ENCODE data around the gene NRXN2. TPM values are rescaled to one million over a fixed set of nuclear protein-coding genes. Genes with fewer than 3 reads are reported as not detected.

NRXN2 gene
- total and polyA plus RNA-seq, 2 of the 13 experiments (the other 11 are each of a cell fraction or from before 2014, with no cell fraction given) = not detected

DNA sequence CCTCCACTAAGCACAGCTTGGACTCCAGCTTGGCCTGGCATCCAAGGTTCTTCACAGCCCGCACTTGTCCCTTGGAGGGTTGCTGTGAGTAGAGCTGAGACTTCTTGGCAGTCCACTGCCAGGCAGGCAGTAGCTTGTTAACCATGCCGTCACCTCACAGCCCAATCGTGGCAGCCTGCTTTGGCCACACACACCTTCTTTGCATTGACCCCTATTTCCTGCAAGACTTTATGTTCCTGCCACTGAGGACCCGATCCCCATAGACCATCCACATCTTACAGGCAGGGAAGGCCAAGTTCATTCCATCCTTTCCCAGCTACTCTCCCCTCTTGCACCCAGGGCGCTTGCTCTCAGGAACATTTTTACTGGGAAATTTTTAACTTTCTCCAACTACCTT is 39.3 kb upstream of the NRXN2 start (continued):
- TF ChIP-seq ZNF567 (CRISPR knock-in tag; IDR thresholded peaks at IDR 0.05; ENCODE audit: borderline replicate concordance) = no peak
- no peak for TF ChIP-seq NFYC (CRISPR knock-in tag; IDR thresholded peaks at IDR 0.05)
- no peak for TF ChIP-seq STAG1 (CRISPR knock-in tag; IDR thresholded peaks at IDR 0.05)
- TF ChIP-seq ESRRA (CRISPR knock-in tag; IDR thresholded peaks at IDR 0.05; ENCODE audit: low read depth) = no peak
- no peak for TF ChIP-seq ZIK1 (CRISPR knock-in tag; IDR thresholded peaks at IDR 0.05; ENCODE audit: borderline replicate concordance, low read depth)
- no peak for TF ChIP-seq NCOR1 (IDR thresholded peaks at IDR 0.05; ENCODE audit: borderline replicate concordance, low read length)
- no peak for TF ChIP-seq CBX1 (IDR thresholded peaks at IDR 0.05; ENCODE audit: low read depth)
- no peak for TF ChIP-seq ZNF407 (CRISPR knock-in tag; IDR thresholded peaks at IDR 0.05; ENCODE audit: not compliant biosample characterization)
- no peak for TF ChIP-seq MEIS2 (CRISPR knock-in tag; IDR thresholded peaks at IDR 0.05)
- TF ChIP-seq ZNF530 (CRISPR knock-in tag; IDR thresholded peaks at IDR 0.05; ENCODE audit: low read depth) = no peak
- TF ChIP-seq ZNF563 (CRISPR knock-in tag; IDR thresholded peaks at IDR 0.05) = no peak
- TF ChIP-seq PITX1 (CRISPR knock-in tag; IDR thresholded peaks at IDR 0.05) = no peak
- TF ChIP-seq ZFP82 (CRISPR knock-in tag; IDR thresholded peaks at IDR 0.05; ENCODE audit: borderline replicate concordance) = no peak
- peak; percentile 30 for TF ChIP-seq AGO1 (IDR thresholded peaks at IDR 0.05; ENCODE audit: low read depth, low read length, poor library complexity, severe bottlenecking)
- no peak for TF ChIP-seq ZNF160 (CRISPR knock-in tag; IDR thresholded peaks at IDR 0.05)
- TF ChIP-seq ZBTB26 (CRISPR knock-in tag; IDR thresholded peaks at IDR 0.05; ENCODE audit: borderline replicate concordance) = no peak
- no peak for TF ChIP-seq NKX3-1 (CRISPR knock-in tag; IDR thresholded peaks at IDR 0.05)
- 0 out of 2 replicates have a peak, but pooled peaks have one; percentile 37 for TF ChIP-seq CBX5 (CRISPR knock-in tag; IDR thresholded peaks at IDR 0.05; ENCODE audit: borderline replicate concordance)
- peak; percentile 61; the same call in 1 of the 2 replicates for TF ChIP-seq AKAP8 (CRISPR knock-in tag; IDR thresholded peaks at IDR 0.05)
- TF ChIP-seq ZNF570 (CRISPR knock-in tag; IDR thresholded peaks at IDR 0.05; ENCODE audit: borderline replicate concordance) = no peak
- TF ChIP-seq RFXANK (CRISPR knock-in tag; IDR thresholded peaks at IDR 0.05) = no peak
- TF ChIP-seq GPN1 (CRISPR knock-in tag; IDR thresholded peaks at IDR 0.05; ENCODE audit: borderline replicate concordance) = no peak
- TF ChIP-seq RBFOX2 (IDR thresholded peaks at IDR 0.05; ENCODE audit: low read depth, low read length) = 0 out of 2 replicates have a peak, but pooled peaks have one; percentile 0
- TF ChIP-seq FOXC1 (CRISPR knock-in tag; IDR thresholded peaks at IDR 0.05; ENCODE audit: borderline replicate concordance) = no peak
